ENCODE data around the gene LVRN.

LVRN gene

GRCh38 chr5:115995351-115995750, 33.1 kb downstream of the LVRN start:
- in situ Hi-C loops (cut with MboI; ENCODE audit: low sequenced_read_pairs, unreplicated experiment), result no loop called here
- no peak for DNase-seq (ENCODE audit: low spot score)
- TF ChIP-seq CTCF (IDR thresholded peaks at IDR 0.05; ENCODE audit: borderline replicate concordance, control extremely low read depth, extremely low read depth, insufficient read depth, missing control alignments), result no peak

GRCh38 chr5:116002116-116002906, 40.0 kb downstream of the LVRN start:
- DNase-seq (ENCODE audit: low spot score), result no peak
- TF ChIP-seq CTCF (IDR thresholded peaks at IDR 0.05; ENCODE audit: borderline replicate concordance, control extremely low read depth, extremely low read depth, insufficient read depth, missing control alignments), result no peak
- in situ Hi-C loops (cut with MboI; ENCODE audit: low sequenced_read_pairs, unreplicated experiment), result no loop called here

GRCh38 chr5:116004248-116004647, 42.0 kb downstream of the LVRN start:
- TF ChIP-seq CTCF (IDR thresholded peaks at IDR 0.05; ENCODE audit: borderline replicate concordance, control extremely low read depth, extremely low read depth, insufficient read depth, missing control alignments), result no peak
- DNase-seq (ENCODE audit: low spot score), result no peak
- in situ Hi-C loops (cut with MboI; ENCODE audit: low sequenced_read_pairs, unreplicated experiment), result no loop called here

- DNase-seq (ENCODE audit: low spot score), result no peak
- in situ Hi-C loops (cut with MboI; ENCODE audit: low sequenced_read_pairs, unreplicated experiment), result no loop called here
- no peak for TF ChIP-seq CTCF (IDR thresholded peaks at IDR 0.05; ENCODE audit: borderline replicate concordance, control extremely low read depth, extremely low read depth, insufficient read depth, missing control alignments)
These were observed 47.5 kb downstream of the LVRN start for GRCh38 chr5:116009806-116010205.

- TF ChIP-seq CTCF (IDR thresholded peaks at IDR 0.05; ENCODE audit: borderline replicate concordance, control extremely low read depth, extremely low read depth, insufficient read depth, missing control alignments), result no peak
- in situ Hi-C loops (cut with MboI; ENCODE audit: low sequenced_read_pairs, unreplicated experiment), result no loop called here
- no peak for DNase-seq (ENCODE audit: low spot score)
These were observed 48.8 kb downstream of the LVRN start for GRCh38 chr5:116011046-116011445.

- no peak for DNase-seq (ENCODE audit: low spot score)
- no peak for TF ChIP-seq CTCF (IDR thresholded peaks at IDR 0.05; ENCODE audit: borderline replicate concordance, control extremely low read depth, extremely low read depth, insufficient read depth, missing control alignments)
- in situ Hi-C loops (cut with MboI; ENCODE audit: low sequenced_read_pairs, unreplicated experiment), result no loop called here
These were observed 51.0 kb downstream of the LVRN start for GRCh38 chr5:116013207-116013785.

Measured in GM13976 (cell line).